CD4-positive, alpha-beta T cell treated with Interleukin-2 at 100 ng/mL for 4 hours (primary cell): ENCODE results near the gene EEA1.

Experiments used
- DNase-seq: peaks from one replicate; pipeline ENCODE4 v3.0.0-alpha.2; 2020; ENCODE audit warnings: low spot score

Gene EEA1

DNA sequence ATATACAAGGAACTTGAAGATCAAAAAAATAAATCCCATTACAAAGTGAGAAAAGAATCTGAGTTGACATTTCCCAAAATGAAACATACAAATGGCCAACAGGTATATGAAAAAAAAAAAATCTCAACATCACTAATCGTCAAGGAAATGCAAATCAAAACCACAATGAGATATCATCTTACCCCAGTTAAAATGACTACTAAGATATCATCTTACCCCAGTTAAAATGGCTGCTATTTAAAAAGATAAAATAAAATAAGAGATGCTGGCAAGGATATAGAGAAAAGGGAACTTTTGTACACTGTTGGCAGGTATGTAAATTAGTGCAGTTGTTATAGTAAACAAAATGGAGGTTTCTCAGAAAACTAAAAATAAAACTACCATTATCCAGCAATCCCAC lies 181.9 kb downstream of the EEA1 start:
- no peak for DNase-seq

DNA sequence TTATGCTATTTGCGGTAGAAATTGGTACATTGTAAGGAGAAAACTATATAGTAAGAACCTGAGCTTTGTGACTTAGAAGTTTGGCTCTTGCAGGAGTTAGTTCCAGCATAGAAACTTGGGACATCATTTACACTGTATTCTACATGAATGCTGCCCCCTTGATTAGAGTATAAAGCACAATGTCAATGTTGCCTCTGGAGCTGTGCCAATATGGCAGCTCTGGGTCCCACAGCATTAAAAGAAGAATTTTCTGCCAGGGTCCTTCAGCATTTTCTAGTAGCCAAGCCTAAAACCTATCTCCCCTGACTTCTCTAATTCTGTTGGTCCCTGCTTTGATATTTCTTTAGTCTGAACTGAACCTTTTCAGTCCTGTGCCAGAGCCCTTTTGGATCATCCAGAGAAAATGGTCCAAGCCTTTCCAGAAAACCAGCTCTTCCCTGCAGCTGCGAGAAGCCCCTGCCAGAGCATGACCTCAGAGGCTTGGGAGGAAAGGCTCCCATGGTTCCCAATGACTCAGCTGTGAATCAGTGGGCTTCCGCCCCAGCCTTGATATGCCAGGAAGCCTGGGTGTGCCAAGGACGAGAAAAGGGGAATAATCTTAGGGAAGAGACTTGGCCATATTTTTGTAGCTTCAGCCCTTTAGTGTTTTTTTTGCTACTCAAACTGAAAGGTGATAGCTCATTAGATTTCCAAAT lies 183.1 kb downstream of the EEA1 start:
- no peak for DNase-seq

DNA sequence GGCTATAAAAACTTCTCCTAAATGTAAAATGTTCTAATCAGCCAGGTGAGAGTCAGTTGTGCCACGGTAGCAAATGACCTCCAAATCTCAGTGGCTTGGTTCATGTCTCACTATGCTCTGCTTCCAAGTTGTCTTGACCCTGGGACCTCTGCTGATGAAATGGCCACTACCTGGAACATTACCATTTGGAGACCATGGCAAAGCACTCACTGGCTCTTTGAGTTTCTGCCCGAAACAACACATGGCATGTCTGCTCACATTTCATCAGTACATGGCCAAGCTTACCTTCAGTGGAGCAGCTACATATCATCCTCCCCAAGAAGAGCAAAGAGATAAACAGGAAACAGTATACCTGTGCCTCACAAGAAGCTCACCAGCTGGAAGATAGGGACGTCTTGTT lies 186.1 kb downstream of the EEA1 start:
- no peak for DNase-seq

DNA sequence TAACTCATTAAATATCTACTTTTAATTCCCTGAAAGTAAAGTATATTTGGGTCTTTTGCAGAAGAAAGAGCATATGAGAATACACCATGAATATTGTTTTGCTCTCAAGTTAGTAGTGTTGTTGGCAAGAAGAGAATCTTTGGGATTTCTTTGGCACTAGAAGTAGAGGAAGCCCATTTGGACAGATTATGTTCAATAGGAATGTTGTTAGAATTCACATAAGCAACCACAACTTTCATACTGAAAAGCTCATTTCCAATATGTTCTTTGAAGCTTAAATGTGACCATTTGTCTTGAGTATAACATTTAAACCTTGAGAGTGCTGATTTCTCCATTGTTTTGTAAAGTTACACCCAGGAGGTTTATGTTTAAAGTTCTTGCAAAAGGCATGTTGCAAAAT lies 188.7 kb downstream of the EEA1 start:
- no peak for DNase-seq

DNA sequence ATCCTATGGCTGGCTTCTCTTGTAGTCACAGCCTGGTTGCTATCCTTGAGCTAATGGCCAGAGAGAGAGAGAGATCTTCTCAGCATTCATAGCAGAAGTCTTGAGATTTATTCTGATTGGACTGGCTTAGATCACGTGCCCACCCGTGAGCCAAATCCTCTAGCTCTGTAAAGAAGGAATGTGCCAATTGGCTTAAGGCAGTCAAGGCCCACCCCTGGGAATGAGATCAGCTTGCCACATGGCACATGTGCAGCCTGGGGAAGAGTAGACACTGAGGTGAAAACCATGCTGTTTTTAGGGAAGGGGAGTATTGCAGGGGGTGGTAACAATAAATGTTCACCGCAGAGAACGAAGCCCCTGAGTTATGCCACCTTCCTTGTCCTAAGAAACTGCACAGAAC lies 190.0 kb downstream of the EEA1 start:
- no peak for DNase-seq

DNA sequence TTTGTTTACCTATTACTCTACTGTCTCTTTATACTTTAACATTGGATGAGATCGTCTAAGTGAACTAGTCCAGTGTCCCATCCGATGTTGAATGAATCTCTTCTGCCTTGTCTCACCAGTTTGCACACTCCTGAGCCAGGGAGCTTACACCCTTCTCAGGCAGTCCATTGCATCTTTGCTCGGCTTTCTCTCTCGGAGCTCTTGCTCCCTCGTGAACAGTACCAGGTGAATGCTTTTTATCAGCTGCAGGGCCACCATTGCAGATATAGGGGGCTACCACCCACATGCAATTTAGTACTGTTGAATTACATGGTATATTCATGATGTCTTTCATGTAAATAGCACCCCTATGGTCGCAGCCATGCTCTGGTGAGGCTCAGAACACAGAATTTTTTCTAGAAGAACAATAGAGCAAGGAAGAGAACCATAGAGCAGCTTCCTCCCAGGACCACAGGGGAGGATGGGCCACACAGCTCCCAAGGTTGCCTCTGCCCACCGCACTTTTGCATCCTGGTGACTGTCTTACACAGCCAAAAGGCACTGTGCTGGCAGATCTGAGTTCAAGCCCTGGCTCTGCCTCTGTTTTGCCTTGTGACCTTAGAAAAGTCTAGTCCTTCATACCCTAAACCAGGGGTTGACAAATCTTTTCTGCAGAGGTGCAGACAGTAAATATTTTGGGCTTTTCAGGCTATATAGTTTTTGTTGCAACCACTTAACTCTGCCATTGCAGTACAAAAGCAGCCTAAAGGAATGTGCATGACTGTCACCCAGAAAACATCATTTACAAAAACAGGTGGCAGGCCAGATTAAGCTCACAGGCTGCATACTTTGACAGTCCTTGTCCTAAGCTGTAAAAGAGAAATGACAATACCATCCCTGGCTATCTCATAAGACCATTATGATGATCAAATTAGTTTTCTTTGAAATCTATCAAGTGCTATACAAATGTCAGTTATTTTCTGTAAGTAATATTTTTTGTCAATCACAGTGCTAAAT lies 190.9 kb downstream of the EEA1 start:
- no peak for DNase-seq

DNA sequence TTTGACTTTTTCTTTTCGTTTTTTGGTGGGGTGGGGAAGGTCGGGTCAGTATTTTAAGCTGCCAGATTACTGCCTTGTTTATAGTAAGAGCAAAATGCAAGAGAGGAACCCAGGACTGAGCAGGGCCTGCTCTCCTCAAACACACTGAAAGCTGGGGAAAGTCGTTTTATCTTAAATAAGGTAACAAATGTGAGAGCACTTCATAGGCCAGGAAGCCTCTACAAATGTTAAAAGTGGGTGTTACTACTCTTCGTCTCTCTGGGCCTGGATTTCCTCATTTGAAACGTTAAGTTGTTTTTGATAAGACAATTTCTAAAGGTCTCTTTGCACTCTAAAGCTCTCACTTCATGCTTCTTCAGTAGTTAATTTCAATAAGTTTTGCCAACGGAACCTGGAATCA lies 192.5 kb downstream of the EEA1 start:
- DNase-seq: no peak

DNA sequence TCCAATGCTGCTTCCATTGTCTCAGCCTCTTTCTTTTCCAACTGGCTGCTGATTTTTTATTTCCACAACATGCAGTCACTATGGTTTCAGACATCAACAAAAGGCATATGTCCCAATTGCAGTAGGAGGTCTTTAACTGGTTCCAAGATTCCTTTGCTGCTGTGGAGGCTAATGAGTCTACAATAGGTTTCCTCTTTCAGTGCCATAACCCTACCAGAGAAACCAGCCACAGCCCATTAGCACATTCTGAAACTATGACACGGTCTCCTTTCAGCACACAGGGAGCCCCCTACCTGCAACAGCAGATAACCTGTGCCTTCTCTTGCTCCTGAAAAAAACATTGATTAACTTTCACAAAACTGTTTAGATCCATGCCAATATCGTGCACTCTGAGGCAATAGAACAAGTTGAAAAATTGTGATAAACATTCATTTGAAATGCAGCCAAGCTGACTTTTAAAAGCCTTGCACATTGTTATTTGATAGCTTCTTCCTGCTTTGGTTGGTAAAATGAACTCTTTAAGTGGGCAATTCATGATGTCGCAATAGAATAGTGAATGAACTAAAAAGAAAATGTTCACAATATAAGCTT lies 193.9 kb downstream of the EEA1 start:
- DNase-seq: no peak

DNA sequence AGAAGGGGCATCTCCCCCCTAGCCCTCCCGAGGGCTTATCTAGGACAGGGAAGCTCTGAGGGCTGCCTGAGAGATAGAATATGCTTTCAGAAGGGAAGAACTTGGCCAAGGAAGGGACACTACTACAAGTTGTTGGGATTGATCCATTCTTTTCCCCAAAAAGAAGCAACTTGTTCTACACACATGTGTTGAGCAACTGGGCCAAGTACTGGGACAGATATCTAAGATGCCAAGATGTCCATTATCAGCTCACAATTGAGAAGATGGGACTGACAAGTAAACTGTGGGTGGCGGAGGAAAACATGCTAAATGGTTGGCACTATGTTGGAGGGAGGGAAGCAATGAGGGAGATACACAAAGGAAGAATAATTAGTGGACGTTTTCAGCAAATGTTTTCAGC lies 195.4 kb downstream of the EEA1 start:
- no peak for DNase-seq

DNA sequence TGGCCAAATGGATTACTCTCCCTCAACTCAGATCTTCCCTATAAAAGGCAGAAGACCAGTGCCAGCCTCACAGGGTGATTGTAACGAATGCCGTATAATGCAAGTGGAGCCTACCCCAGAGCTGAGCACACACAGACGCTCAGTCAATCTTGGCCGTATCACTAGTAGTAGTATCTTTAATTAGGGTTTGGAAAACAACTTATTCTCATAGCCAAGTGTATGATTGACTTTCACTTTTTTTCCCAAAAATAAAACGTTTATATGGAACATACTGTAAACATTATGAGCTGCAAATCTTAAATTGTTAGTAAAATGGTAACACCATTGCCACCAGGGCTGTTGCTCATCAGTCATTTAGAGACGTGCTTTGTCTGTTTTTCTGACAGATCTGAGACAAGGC lies 195.9 kb downstream of the EEA1 start:
- DNase-seq: no peak

DNA sequence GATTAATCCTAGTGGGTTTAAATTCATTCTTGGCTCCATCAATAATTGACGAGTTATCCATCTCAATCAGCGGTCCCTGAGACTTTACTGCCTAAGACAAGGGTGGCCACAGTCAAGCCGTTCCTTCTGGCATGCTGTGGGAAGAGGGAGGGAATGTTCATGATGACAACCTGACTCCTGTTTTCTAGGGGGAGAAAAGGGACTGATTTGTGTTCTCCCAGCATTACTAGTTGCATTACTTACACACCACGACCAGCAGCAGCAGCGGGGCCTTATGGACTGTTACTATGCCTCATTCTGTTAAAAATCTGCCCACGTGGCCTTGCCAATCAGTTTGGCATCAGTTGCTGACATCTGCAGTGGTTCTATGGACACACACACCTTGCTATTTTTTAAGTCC lies 196.4 kb downstream of the EEA1 start:
- DNase-seq: no peak

DNA sequence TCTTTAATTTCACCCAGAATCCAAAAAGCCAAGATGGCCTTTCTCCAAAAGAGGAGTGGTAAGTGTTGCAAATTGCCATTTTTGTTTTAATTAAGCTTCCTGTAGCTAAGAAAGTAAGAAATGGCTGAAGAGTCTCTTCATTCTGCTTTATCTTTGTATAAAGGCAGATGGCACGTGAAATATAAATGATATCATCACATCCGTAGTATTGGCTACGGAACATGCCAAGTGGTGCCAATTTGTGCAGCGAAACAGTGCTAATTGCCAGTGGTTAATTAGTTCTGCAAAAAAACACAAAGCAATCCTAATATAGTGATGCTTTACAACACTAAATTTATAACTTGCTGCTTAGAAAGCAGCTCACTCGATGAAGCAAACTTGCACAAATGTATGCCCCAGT lies 196.9 kb downstream of the EEA1 start:
- no peak for DNase-seq

DNA sequence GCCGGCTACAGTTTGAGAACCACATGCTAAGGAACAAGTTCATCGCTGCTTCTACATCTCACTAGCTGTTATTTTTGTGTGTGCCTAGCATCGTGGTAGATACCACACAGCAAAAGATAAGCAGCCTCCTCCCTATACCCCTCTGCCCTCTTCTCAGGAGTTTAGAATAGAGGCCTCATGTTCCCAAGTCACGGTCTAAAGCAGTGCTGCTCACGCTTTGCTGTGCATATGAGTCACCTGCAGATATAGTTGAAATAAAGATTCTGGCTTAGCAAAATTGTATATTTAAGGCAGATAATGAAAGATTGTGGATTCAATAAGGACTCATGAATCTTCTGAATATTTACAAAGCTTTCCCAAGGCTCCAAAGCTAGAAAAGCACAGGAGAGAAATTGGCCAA lies 198.3 kb downstream of the EEA1 start:
- DNase-seq: no peak

DNA sequence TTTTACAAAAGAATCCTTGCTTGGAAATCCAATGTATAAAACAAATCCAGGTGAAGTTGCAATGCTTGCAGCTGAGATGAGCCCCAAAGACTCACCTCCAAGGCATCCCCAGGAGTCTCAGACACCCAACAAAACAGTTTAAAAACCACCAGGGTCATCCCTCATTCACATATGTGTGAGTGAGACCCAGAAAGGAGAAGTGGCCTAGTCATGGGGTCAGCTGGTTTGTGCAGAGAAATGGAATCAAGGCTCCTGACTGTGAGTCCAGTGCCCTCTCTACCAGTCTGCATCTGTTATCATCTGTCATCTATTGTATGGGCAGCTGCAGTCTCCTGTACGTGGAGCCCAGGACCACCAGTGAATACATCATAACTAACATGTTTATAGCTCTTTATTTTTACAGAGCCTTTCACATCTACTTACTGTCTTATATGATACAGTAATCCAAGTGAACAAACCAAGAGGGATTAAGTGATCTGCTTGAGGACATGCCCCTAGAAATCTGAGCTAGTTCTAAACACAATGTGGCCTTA lies 199.3 kb downstream of the EEA1 start:
- no peak for DNase-seq

DNA sequence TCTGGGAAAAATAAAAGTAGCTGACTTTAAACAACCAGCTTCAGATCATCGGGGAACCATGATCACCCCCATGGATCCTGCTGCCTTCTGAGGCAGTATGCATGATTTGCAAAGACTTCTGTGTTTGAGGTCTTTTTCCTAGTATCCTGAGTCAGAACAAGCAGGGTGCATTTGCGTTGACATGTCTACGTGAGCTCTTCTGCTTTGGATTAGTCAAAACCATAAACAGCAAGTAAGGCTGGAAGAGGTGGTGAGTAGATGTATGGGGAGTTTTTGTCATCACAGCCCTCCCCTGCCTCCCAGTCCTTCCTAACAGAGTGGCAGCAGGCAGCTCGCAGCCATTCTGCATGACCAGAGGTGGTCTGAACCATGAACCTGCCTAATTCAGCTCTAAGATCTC lies 202.2 kb downstream of the EEA1 start:
- no peak for DNase-seq

DNA sequence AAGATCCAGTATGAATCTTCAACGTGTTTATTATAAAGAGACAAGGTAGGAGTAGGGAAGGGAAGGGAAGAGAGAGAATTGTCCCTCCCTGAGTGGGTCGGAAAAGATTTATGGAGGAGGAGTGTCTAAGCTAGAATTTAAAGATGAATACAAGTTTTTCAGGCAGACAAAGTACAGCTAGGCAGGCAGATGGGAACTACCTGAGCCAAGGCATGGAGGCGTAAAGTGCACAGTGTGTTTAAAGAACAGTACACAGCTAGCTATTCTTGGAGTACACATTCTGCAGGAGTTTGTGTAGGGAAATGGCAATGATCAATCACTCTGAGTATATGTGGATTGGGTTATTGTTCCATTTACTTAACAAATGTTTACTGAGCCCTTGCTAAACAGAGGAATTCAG lies 206.2 kb downstream of the EEA1 start:
- DNase-seq: no peak

DNA sequence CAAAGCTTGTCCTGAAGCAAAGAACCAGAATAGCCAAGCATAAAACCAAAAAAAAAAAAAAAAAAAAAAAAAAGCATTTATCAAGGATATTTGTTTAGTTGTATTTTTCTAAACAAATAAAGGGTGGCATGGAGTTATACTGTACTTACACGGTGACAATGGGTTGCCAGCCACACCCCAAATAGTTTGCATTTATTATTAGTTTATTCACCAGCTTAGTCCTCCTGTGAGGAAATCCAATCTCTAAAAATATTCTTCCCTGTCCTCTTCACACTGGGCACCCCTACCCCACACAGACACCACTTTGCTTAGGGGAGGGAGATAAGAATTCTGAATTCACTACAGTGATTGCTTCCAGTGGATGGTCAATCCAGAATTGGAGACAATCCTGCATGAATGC lies 207.4 kb downstream of the EEA1 start:
- DNase-seq: no peak

DNA sequence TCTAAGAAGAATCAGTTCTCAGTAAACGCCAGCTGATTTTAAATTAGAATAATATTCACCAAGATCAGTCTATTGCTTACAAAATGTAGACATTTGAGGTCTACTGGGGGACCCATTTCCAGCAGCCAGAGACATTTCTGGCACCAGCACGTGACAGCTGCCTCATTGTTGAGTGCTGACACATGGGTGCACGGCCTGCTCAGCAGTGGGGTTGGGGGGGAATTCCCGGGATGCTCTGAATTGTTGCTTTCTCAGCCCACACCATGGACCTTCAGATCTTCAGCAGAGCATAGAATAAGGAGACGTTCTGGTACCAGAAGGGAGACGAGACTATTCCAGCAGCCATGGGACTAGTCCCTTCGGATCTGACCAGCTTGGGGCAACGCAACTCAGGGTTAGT lies 208.0 kb downstream of the EEA1 start:
- DNase-seq: no peak
